Caki2 (cell line): ENCODE results near the gene GOLPH3. TPM values are rescaled to one million over a fixed set of nuclear protein-coding genes. Genes with fewer than 3 reads are reported as not detected.
A peak's percentile ranks its signal among the peaks of the same experiment; 100 is the strongest.
"Not testable (repeated sequence)": the region's sequence is repeated elsewhere in the genome, so short reads cannot be mapped to it uniquely, and the experiment has no call there.

Source experiments
- DNase-seq: peaks from one replicate; pipeline ENCODE4 v3.0.0-alpha.2; 2015; ENCODE audit warnings: low read depth
- in situ Hi-C: cut with HindIII; loops from 2 replicates; pipeline ENCODE4 v1.10.0; 2016; ENCODE audit warnings: low sequenced_read_pairs, low pct_unique_long_range_greater_than_20kb, mixed read lengths
- total RNA-seq: library from RNA; depleted of rRNA; stranded (reverse); fragments of >200 nt; shearing (Covaris generic); gene quantifications from 2 replicates; pipeline ENCODE4 v1.2.3, GENCODE V29; 2014; ENCODE audit warnings: low replicate concordance

GOLPH3 gene
- total RNA-seq, 1 experiment from 2014 or later, result 55.1 TPM

DNA sequence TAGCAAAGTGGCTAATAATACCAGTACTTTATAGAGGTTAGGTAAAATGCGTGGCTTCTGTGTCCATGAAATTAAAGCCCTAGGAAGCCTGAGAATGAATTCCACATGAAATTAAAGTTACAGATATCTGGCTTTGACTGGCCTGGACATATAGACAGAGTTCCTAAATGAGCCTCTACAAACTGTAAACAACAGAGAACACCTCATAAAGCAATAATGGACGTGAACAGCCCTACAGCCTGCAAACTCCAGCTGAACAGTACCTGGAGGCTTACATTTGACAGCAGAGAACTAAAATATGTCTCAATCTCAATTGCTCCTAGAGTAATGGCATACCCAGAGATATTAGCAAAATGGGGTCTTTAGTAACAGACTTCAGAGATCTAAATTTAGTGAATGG lies 28.7 kb downstream of the GOLPH3 start:
- no peak for DNase-seq
- in situ Hi-C loops, result no loop called here

DNA sequence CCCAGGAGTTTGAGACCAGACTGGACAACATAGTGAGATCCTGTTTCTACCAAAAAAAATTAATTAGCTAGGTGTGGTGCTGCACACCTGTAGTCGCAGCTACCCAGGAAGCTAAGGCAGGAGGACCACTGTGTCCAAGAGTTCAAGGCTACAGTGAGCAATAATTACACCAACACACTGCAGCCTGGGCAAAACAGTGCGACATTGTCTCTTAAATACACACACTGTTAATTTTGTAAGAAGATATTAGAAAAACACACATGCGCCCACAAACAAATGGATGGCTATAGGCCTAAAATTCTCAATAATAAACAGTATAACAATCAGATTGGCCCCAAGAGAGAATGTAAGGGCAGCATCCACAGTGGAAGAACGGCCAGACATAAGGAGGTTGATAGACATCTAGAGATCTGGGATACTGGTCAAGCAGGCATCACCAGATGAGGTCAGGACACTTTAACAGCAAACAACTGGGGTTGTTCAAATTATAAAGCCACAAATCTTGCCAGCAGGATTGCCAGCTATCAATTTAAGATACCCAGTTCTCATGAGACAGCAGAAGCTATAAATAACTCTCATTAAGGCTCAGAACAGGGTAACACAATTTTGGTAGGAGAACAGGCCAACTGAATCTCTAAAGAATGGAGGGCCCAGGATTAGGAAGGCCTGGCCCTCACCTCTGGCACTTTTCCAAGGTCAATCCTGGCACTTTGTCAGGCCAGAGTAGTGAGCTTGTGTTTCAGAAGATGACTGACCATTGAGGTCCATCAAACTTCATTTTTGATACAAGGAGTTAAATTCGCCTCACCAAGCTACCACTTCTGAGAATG lies 29.5 kb downstream of the GOLPH3 start:
- no peak for DNase-seq
- in situ Hi-C loops, result no loop called here

DNA sequence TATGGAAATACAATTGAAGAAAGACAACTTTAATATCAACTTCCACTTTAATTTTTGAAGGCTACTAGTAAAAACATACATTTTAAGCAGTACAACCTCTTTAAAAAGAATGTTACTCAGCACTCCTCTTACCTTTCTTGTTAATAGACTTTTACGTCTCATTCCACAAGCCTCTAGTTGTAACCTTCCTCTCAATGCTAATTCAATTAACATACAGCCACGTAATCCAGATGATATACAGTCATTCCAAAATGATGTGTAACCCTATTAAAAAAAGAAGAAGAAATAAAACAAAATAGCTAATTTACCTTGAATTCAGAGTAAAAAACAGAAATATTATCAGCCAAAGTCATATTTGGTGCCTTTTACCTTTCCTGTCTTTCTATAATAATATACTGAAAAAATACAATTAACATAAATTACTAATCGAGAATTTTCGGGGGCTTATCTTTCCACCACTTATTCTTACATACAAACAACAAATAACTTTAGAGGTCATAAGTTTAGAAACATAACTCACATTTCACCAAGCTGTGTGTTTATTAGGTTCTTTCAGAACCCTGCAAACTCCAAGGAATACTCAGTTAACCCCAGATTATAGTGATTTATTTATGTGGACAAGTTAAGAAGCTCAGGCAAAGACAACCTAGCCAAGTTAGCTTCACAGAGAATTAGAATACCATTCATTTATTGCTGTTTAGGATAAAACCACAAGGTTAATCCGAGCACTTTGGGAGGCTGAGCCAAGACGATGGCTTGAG lies 30.3 kb downstream of the GOLPH3 start:
- DNase-seq, result no peak
- in situ Hi-C loops, result no loop called here

DNA sequence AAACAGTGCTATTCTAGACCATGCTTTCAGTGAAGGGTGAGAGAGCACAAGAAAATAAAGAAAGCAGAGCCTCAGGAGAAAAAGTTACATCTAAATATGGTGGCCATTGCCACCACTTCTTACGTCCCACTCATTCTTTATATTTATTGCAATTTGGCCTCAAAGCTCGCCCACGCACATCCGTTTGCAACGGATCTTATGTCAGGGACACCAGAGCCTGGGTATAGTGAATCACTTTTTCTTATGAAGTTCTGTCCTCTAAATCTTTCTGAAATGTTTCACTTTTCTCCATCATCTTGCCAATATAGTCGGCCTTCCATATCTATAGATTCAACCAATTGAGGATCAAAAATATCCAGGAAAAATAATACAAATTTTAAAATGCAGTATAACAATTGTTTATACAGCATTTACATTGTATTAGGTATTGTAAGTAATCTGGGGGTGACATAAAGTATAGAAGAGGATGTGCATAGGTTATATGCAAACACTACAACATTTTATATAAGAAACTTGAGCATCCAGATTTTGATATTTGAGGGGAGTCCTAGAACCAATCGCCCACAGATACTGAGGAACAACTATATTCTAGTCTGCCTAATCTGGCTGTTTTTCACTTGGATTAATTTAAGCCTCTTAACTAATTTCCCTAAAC lies 35.2 kb downstream of the GOLPH3 start:
- in situ Hi-C loops, result no loop called here

DNA sequence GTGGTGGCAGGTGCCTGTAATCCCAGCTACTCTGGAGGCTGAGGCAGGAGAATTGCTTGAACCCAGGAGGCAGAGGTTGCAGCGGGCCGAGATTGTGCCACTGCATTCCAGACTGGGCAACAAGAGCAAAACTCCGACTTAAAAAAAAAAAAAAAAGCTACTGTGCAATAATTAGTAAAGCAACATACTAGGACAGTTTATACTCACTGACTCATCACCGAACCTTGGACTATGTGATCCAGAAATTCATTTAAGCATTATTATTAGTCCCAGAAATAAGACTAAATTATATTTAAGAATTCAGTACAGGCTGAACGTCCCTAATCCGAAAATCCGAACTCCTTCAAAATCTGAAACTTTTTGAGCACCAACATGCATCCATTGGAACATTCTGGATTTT lies 37.8 kb downstream of the GOLPH3 start:
- in situ Hi-C loops, result no loop called here
- DNase-seq, result no peak

More for the DNA sequence above, 35.2 kb downstream of the GOLPH3 start:
- DNase-seq, result no peak

DNA sequence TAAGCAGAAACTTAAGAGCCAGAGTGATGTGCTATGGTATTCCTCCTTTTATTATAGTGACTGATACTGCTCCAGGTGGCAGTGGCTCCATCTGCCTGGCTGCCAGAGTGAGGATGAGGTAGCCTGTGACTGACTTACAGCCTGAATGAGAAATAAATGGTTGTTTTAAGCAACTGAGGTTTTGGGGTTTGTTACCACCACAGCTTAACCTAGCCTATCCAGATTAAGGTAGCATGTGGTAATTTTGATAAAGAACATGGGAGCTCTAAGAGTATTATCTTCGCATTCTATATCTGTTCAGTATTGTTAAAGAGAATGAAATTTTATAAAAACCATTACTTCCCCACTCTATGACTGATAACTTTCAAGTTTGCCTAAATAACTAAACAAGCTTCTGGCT lies 39.0 kb downstream of the GOLPH3 start:
- no peak for DNase-seq
- in situ Hi-C loops, result no loop called here

DNA sequence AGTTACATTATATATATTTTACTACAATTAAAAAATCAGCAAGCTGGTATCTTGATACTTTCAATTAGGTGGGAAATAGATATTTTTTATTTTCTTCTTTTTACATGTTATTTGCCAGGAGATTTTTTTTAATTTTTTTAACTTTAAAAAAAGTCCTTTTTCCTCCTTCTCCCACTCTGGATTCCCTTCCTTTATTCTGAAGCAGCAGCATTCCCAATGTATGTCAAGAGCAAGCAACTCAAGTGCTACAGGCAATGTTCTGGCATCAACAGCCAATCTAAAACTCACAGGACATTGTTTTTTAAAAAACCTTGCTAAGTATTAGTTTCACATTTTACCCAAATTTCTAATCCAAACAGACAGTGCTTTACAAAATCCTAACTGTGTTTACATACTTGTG lies 41.4 kb downstream of the GOLPH3 start:
- no peak for DNase-seq
- in situ Hi-C loops, result no loop called here

DNA sequence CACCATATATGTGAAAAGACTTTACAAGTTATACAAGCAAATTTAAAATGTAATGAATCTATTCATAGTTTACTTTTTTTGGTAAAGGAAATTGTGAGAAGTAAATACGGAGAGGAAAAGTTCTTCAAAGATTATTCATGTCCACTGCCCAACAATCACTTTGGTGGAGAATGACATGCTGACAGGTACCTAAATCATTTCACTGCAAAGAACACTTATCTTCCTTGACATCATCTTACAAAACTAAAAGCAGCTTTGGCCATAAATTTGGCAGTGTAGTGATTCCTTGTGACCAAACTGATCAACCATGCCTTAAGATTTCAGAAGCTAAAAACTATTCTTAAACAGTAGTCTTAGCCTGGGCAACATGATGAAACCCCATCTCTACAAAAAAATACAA lies 42.5 kb downstream of the GOLPH3 start:
- in situ Hi-C loops, result no loop called here
- DNase-seq, result no peak

DNA sequence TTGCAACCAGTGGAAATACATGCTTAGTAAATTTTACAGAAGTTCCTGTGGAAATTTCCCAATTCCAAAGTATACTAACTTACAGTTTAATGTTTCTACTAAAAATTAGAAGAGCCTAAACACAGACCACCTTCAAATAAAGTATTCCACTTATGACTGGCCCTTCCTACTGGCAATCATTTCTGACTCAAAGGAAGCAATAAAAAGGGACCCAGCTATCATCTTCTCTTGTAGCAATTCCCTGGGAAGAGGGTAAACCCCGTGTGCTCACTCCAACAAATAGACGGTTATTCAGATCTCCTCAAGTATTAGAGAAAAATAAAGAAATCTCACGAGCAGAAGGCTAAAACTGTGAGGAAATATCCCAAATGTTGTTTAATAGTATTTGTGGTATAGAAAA lies 43.3 kb downstream of the GOLPH3 start:
- in situ Hi-C loops, result no loop called here
- no peak for DNase-seq

DNA sequence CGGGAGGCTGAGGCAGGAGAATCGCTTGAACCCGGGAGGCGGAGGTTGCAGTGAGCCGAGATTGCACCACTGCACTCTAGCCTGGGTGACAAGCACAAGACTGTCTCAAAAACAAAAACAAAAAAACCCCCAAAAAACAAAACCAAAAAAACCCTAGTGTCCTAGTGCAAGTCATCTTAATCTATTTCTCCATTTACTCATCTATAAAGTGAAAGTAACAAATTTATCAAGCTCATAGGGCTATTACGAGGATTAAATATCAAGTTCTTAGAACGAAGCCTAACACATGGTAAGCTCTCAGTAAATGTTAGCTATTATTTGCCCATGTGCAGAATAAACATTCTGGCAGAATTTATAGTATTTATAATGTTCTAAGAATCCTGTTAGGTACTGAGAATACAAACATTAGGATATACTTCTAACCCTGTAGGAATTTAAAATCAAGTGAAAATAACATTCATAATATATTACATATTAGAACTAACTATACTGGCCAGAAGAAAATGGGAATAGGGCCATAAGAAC lies 45.0 kb downstream of the GOLPH3 start:
- DNase-seq, result no peak
- in situ Hi-C loops, result no loop called here

DNA sequence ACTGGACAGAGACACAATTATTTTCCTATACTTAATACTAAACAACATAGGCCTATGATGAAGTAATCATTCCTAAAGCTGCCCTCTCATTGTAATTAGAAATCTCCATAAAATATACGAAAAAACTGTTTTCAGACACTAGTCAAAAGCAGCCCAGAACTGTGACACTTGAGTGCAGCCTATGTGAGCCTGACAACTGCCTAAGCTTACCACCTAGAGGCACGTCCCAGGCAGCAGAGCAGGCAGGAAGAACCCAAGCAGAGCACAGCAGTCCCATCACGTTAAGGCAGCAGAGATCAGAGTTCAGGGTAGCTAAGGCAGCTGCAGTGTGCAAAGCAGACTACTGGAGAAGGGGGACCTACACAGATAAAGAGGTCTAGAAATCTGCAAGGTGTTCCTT lies 46.4 kb downstream of the GOLPH3 start:
- no peak for DNase-seq
- in situ Hi-C loops, result no loop called here

DNA sequence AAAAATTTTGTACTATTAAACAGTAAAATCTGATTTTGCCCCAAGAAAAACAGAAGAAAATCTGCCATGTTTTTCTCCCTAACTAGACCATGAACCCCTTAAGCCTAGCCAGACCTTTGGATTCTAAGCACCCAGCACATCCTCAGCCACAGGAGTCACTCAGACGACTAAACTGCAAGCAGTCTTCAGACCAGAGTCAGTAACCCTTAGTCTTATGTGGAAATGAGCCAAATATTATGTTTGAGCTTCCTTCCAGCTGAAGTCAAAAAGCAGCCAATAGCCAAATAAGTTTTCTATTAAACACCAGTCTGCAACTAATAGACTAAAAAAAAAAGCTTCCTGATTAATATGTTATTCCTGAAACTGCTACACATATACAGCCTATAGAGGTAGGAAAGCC lies 47.4 kb downstream of the GOLPH3 start:
- in situ Hi-C loops, result no loop called here
- no peak for DNase-seq

DNA sequence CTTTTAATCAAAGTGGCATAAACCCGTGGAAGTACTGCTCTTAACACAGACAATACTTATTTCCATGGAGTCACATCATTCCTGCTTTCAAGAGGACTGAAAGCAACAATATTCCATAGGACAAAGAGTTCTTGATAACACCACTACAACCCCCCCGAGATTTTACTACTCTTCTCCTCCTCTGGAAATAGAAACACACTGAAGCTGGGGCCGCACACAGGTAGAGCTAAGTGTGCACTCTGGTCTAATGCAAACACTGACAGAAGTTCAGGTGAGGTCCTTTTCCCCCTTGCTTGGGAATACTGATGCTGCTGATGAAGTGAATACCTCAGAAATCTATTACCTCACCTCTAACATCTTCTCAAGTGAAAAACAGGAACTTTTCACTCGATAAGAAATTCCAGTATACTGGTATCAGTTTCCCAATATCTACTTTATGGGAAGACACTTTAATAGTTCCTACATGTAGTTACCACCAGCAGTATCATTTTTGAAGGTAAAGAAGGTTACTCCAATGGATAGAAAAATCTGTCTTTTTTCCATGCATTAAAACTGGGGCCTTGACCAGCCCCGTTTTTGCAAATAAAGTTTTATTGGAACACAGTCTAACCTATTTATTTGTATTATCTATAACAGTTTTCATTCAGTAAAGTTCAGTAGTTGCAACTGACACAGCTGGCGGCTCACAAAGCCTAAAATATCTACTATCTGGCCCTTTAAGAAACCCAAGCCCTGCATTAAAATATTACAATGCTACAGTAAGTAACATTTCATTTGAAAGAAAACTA lies 50.0 kb downstream of the GOLPH3 start:
- no peak for DNase-seq
- in situ Hi-C loops, result no loop called here

DNA sequence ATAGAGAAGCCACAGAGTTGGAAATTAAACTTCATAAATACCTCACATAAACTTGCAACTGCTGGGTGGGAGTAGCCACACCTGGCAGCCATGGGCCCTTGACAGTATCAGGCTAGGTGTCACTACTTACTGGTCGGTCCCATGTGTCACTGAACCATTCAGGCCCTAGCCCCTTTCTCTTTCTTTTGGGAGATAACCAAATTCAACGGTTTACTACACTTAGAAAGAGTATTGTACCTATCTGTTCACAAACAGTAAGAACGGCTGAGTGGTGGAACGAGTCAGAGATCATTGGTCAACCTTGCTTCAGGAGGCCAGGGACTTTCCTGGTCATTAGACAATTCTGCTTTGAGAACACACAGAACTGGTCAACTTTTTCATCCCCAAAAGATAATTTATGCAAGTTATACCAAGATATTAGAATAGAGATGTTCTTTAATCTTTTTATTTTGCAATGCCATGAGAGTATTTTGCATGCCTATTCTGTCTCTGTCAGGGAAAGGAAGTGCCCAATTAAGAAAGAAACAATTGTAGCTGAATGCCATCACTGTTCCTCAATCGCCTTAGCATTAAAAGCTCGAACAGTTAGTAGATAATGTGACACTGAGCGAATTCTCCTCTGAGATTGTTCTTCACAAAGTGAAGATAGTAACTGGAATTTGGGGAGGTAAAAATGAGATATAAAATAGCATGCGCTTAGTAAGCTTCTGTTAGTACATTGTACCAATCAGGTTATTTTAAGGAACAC lies 50.9 kb downstream of the GOLPH3 start:
- in situ Hi-C loops, result no loop called here
- no peak for DNase-seq

DNA sequence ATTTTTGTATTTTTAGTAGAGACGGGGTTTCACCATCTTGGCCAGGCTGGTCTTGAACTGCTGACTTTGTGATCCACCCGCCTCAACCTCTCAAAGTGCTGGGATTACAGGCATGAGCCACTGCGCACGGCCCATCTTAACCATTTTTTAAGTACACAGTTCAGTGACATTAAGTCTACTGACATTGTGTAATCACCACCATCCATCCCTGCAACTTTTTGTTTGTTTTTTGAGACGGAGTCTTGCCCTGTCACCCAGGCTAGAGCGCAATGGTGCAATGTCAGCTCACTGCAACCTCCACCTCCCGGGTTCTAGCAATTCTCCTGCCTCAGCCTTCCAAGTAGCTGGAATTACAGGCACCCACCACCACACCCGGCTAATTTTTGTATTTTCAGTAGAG lies 55.2 kb downstream of the GOLPH3 start:
- in situ Hi-C loops, result not testable (repeated sequence)

DNA sequence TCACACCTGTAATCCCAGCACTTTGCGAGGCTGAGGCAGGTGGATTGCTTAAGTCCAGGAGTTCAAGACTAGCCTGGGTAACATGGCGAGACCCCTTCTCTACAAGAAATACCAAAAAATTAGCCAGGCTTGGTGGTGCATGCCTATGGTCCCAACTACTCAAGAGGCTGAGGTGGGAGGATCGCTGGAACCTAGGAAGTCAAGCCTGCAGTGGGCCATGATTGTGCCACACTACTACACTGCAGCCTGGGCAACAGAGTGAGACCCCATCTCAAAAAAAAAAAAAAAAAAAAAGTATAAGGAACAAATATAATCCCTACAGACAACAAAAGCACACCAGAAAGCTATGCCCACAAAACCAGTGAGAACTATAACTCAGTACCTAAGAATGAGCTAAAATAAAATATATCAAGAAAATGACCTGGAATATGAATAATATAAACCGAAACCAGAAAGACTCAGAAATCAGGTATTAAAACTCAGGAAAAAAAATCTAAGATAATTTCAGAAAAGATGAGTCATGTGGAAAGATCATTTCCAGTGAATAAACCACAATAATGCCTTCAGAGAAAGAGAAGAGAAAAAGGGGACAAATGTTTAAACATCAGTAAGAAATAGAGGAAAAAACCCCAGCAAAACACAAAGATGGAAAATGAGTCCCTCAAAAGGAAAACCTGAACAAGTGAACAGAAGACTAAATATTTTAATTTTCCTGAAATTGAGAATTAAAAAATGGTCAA lies 57.4 kb downstream of the GOLPH3 start:
- DNase-seq, result no peak
- in situ Hi-C loops, result no loop called here

More for the DNA sequence above, 55.2 kb downstream of the GOLPH3 start:
- not testable (repeated sequence) for DNase-seq

DNA sequence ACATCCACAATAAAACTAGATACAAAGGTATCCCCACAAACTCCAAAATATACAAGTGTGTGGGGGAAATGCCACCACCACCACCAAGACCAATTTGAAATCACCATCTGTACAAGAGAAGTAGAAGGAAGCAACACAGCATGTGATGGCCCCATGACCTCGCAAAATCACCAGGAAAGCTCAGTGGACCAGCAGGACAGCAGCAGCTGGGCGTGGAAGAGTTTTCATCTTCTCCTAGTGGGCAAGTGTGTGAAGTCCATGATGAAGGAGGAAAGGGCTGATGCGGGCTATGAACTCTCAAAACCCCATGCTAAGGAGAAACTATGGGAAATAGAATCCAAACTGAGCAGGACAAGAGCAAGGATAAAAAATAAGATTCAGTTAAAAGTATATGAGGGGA lies 58.1 kb downstream of the GOLPH3 start:
- in situ Hi-C loops, result no loop called here
- peak; percentile 9 for DNase-seq
